H1 (cell line): Measurements from ENCODE around the gene NCK2. TPM values are rescaled to one million over a fixed set of nuclear protein-coding genes. Genes with fewer than 3 reads are reported as not detected.

Experiments used
- CREB1 ChIP-seq: IDR thresholded peaks from 2 replicates; pipeline ENCODE4 v1.6.1; 2012; ENCODE audit warnings: inconsistent platforms
- RBBP5 ChIP-seq: IDR thresholded peaks from 2 replicates; pipeline ENCODE4 v1.7.1; 2012; ENCODE audit warnings: low read depth, mild to moderate bottlenecking, inconsistent platforms, low read length, moderate library complexity, borderline replicate concordance
- TBP ChIP-seq: IDR thresholded peaks from 2 replicates; pipeline ENCODE4 v1.6.1; 2011; ENCODE audit warnings: low read depth, low read length, improper control_type of control experiment
- polyA plus RNA-seq, 7 experiments: library from polyadenylated mRNA; depleted of rRNA in 3 of 7; stranded (reverse) in 5 of 7; unstranded in 2 of 7; fragments of >200 nt in 5 of 7; fragments of 200-250 nt in 2 of 7; gene quantifications; 1 replicate in 5 of 7; 2 replicates in 1 of 7; 4 replicates in 1 of 7; pipeline versions ENCODE4 v1.2.1 to v1.2.3, GENCODE V29; 2011 to 2013; ENCODE audit warnings: missing spikeins in 2 of 7, mixed read lengths in 2 of 7
- total RNA-seq: library from RNA; stranded (reverse); fragmentation: NEBNext Ultra II Directional; extraction: Animal tissue kit (Norgen Biotek cat#: 25700); gene quantifications from 2 replicates; pipeline ENCODE4 v1.2.1, GENCODE V29; 2021

The NCK2 gene
- total and polyA plus RNA-seq, 2 of the 8 experiments (the other 6 are each of a cell fraction or from before 2014, with no cell fraction given): 30.3 to 65.7 TPM

- TF ChIP-seq TBP (no peak), RBBP5 (no peak), CREB1 (no peak)
These were observed 135.9 kb downstream of the NCK2 start (continued) for GRCh38 chr2:105880637-105881036.
